Activated T-cell treated with anti-CD3 and anti-CD28 coated beads, Interleukin-2, amount 50 U/mL, for 24 hours (primary cell): ENCODE results near the gene NAGLU.

Experiments
- DNase-seq: peaks from one replicate; pipeline ENCODE4 v3.0.0-alpha.2; 2020
- H3K27ac Mint-ChIP-seq: 2 replicates; pipeline ENCODE4 v1.8.0; 2020; ENCODE audit warnings: mild to moderate bottlenecking, mixed read lengths
- H3K27me3 Mint-ChIP-seq: 2 replicates; pipeline ENCODE4 v1.8.0; 2020; ENCODE audit warnings: mixed read lengths
- H3K36me3 Mint-ChIP-seq: 2 replicates; pipeline ENCODE4 v1.8.0; 2020; ENCODE audit warnings: low read depth, mixed read lengths
- H3K4me1 Mint-ChIP-seq: 2 replicates; pipeline ENCODE4 v1.8.0; 2020; ENCODE audit warnings: low read depth, mixed read lengths
- H3K4me3 Mint-ChIP-seq: 2 replicates; pipeline ENCODE4 v1.8.0; 2020; ENCODE audit warnings: mild to moderate bottlenecking, moderate library complexity, mixed read lengths
- H3K9me3 Mint-ChIP-seq: 2 replicates; pipeline ENCODE4 v1.8.0; 2020; ENCODE audit warnings: mixed read lengths

Gene NAGLU

GRCh38 chr17:42561897-42562387, 25.9 kb downstream of the NAGLU start, which contains the start of gene COASY:
Gene COASY, plus strand, starts transcription at chr17:42562148. Its CDS starts 475 bp downstream, at chr17:42562623.
- DNase-seq: peak; percentile 93
- peaks cover 42% of the 10 kb centered on the region for H3K4me1 Mint-ChIP-seq
- H3K27me3 Mint-ChIP-seq: no peaks in the 10 kb centered on the region
- H3K27ac Mint-ChIP-seq: peak within 1 kb of the TSS; percentile 99
- H3K36me3 Mint-ChIP-seq: peaks cover 49% of the 10 kb centered on the region
- H3K4me3 Mint-ChIP-seq: peak within 1 kb of the TSS; percentile 96
- H3K9me3 Mint-ChIP-seq: no peaks in the 10 kb centered on the region

DNA sequence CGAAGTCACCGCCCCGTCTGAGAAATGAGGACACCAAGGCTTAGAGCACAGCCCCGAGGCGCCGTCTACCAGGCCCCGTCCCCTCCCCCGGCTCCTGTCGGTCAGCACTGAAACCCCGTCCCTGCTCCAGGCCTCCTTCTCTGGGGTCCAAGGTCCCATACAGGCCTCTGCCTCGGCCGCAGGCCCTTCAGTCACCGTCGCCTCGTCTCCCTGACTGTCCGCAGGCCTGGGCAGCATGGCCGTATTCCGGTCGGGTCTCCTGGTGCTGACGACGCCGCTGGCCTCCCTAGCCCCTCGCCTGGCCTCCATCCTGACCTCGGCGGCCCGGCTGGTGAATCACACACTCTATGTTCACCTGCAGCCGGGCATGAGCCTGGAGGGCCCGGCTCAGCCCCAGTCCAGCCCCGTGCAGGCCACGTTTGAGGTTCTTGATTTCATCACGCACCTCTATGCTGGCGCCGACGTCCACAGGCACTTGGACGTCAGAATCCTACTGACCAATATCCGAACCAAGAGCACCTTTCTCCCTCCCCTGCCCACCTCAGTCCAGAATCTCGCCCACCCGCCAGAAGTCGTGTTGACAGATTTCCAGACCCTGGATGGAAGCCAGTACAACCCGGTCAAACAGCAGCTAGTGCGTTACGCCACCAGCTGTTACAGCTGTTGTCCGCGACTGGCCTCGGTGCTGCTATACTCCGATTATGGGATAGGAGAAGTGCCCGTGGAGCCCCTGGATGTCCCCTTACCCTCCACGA, 26.5 kb downstream of the NAGLU start:
- H3K4me3 Mint-ChIP-seq: peak overlapping the region; percentile 96
- peaks cover 43% of the 10 kb centered on the region for H3K4me1 Mint-ChIP-seq
- H3K9me3 Mint-ChIP-seq: no peaks in the 10 kb centered on the region
- no peaks in the 10 kb centered on the region for H3K27me3 Mint-ChIP-seq
- peak overlapping the region; percentile 99 for H3K27ac Mint-ChIP-seq
- DNase-seq: no peak
- peaks cover 55% of the 10 kb centered on the region for H3K36me3 Mint-ChIP-seq

GRCh38 chr17:42563143-42563509, 27.1 kb downstream of the NAGLU start:
- no peak for DNase-seq
- H3K4me3 Mint-ChIP-seq: peak overlapping the region; percentile 96
- no peaks in the 10 kb centered on the region for H3K27me3 Mint-ChIP-seq
- peaks cover 60% of the 10 kb centered on the region for H3K36me3 Mint-ChIP-seq
- H3K9me3 Mint-ChIP-seq: no peaks in the 10 kb centered on the region
- H3K4me1 Mint-ChIP-seq: peaks cover 47% of the 10 kb centered on the region
- peak overlapping the region; percentile 99 for H3K27ac Mint-ChIP-seq

DNA sequence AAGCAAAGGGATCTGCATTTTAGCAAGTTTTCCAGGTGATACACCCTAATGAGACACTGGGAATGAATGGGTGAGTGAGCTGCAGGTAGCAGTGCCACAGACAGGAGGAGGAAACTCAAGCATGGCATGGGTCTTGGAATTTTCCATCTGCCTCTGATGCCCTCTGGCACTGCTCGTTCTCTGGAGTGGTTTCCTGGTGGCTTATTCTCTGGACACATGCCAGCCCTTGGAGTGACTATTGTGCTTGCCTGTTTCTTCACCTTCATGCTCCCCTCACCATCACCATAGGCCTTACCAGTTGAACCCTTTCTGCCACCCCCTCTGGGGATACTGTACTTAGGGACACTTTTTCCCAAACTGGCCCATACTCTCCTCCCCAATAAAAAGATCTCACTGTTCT, 27.5 kb downstream of the NAGLU start:
- Mint-ChIP-seq H3K4me3 (peak overlapping the region; percentile 96), H3K27me3 (no peaks in the 10 kb centered on the region), H3K9me3 (no peaks in the 10 kb centered on the region), H3K27ac (peak overlapping the region; percentile 99), H3K36me3 (peaks cover 63% of the 10 kb centered on the region), H3K4me1 (peaks cover 49% of the 10 kb centered on the region)
- DNase-seq: no peak

GRCh38 chr17:42563950-42564349, 27.9 kb downstream of the NAGLU start:
- Mint-ChIP-seq H3K9me3 (no peaks in the 10 kb centered on the region), H3K4me3 (peak overlapping the region; percentile 96), H3K27me3 (no peaks in the 10 kb centered on the region), H3K36me3 (peaks cover 67% of the 10 kb centered on the region), H3K27ac (peak overlapping the region; percentile 99), H3K4me1 (peaks cover 53% of the 10 kb centered on the region)
- DNase-seq: no peak

DNA sequence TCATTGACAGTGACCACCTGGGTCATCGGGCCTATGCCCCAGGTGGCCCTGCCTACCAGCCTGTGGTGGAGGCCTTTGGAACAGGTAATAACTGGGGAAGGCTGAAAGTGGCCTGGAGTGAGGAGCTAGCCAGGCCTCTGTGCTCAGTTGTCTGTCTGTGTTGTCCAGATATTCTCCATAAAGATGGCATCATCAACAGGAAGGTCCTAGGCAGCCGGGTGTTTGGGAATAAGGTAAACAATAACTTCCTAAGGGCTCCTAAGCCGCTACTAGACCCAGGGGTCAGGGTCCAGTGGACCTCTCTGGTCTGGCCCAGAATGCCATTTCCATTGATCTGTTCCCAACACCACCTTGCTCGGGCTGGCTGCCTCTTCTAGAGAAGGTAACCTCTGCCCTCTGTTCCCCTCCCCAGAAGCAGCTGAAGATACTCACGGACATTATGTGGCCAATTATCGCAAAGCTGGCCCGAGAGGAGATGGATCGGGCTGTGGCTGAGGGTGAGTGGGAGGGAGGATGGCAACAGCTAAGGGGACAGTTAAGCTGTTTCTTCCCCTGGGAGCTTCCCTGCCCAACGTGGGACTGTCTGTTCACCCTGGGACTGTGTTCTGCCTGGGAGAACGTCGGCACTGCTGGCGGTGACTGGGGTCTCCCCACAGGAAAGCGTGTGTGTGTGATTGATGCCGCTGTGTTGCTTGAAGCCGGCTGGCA, 28.9 kb downstream of the NAGLU start:
- Mint-ChIP-seq H3K4me3 (peak overlapping the region; percentile 96), H3K27me3 (no peaks in the 10 kb centered on the region), H3K9me3 (no peaks in the 10 kb centered on the region), H3K4me1 (peaks cover 62% of the 10 kb centered on the region), H3K27ac (peak overlapping the region; percentile 99), H3K36me3 (peaks cover 78% of the 10 kb centered on the region)
- no peak for DNase-seq

DNA sequence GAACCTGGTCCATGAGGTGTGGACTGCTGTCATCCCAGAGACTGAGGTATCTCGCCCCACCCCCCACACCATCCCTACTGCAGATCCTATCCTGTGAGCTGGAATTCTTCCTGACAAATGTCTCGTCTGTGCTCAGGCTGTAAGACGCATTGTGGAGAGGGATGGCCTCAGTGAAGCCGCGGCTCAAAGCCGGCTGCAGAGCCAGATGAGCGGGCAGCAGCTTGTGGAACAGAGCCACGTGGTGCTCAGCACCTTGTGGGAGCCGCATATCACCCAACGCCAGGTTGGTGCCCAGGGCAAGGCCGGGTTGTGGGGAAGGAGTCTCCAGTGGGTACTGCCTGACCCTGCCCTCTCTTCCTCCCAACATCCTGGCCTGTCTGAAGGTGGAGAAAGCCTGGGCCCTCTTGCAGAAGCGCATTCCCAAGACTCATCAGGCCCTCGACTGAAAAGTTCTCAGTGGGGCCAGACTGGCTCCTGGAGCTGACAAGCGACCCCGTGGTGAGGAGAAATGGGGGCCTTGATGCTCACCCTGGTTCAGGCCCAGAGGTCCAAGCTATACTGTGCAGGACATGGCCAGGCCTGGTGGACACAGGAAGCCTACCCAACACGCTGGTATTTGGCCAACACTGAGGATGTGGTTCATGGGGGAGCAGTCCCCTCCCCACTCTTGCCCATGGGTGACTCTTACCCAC, 29.6 kb downstream of the NAGLU start:
- Mint-ChIP-seq H3K9me3 (no peaks in the 10 kb centered on the region), H3K27ac (peak overlapping the region; percentile 98), H3K4me3 (peak overlapping the region; percentile 95), H3K27me3 (no peaks in the 10 kb centered on the region), H3K36me3 (peaks cover 85% of the 10 kb centered on the region), H3K4me1 (peaks cover 65% of the 10 kb centered on the region)
- no peak for DNase-seq

DNA sequence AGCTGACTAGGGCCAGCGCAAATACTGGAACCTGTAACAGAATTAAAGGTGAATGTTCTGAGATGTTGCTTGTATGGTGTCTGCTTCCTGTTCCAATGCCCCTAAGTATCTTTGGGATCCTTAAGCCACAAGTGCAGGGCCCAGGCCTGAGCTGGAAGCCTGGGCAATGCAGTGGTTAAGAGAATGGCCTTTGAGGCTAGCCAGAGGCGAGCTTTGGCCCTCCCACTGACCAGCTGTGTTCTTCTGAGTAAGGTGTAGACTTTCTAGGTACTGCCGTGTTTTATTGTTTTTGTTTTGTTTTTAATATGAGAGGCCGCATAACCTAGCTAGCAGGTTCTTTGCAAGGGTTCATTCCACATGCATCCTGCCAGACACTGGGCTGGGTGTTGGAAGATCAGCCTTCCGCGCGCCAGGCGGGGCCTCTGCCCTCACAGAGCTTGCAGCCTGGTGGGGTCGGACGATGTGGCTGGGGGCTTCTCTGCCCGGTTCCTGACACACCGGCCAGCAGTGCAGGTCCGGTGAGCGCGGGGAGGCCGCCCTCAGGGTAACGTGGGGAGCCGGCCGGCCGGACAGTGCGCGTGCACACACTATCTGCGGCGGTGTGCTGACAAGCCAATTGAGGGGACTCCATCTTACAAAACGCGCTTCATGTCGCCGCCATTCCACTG, 30.3 kb downstream of the NAGLU start:
- Mint-ChIP-seq H3K36me3 (peaks cover 91% of the 10 kb centered on the region), H3K4me1 (peaks cover 67% of the 10 kb centered on the region), H3K27ac (peak overlapping the region; percentile 98), H3K9me3 (no peaks in the 10 kb centered on the region), H3K4me3 (peak overlapping the region; percentile 95), H3K27me3 (no peaks in the 10 kb centered on the region)
- DNase-seq: no peak

GRCh38 chr17:42566883-42567573, 31.0 kb downstream of the NAGLU start, which contains the start of gene MLX:
Gene MLX, plus strand, starts transcription at chr17:42567100. Its CDS starts 25 bp downstream, at chr17:42567125.
- H3K27me3 Mint-ChIP-seq: no peaks in the 10 kb centered on the region
- H3K4me3 Mint-ChIP-seq: peak within 1 kb of the TSS; percentile 95
- H3K4me1 Mint-ChIP-seq: peaks cover 65% of the 10 kb centered on the region
- H3K36me3 Mint-ChIP-seq: peaks cover 95% of the 10 kb centered on the region
- peak; percentile 94 for DNase-seq
- H3K27ac Mint-ChIP-seq: peak within 1 kb of the TSS; percentile 98
- no peaks in the 10 kb centered on the region for H3K9me3 Mint-ChIP-seq

DNA sequence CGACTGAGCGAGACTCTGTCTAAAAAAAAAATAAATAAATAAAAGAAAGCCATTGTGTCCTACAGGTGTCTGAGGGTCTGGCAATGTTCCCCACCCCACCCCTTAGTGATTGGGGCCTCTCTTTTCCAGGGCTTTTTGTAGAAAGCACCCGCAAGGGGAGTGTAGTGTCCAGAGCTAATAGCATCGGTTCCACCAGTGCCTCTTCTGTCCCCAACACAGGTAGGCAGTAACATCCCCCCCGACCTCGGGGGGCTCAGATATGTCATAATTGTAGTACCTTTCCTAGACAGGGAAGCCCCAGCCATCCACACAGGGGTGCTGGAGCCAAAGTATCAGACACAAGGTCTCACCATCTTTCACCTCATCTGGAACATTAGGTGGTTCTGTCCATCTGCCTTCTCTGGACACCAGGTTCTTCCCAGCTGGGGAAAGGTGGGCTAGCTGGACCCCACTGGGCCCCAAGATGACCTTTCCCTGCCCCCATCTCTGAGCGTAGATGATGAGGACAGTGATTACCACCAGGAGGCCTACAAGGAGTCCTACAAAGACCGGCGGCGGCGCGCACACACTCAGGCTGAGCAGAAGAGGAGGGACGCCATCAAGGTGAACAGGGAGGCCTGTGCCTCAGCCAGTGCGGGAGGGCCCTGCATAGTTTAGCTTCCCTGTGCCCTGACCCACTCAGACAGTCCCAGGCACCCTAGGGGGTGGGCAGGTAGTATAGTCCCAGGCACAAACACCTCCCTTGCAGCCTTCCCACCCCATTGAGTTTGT, 32.5 kb downstream of the NAGLU start:
- Mint-ChIP-seq H3K27me3 (no peaks in the 10 kb centered on the region), H3K27ac (peak overlapping the region; percentile 98), H3K4me3 (peak overlapping the region; percentile 95), H3K4me1 (peaks cover 64% of the 10 kb centered on the region), H3K9me3 (no peaks in the 10 kb centered on the region), H3K36me3 (peaks cover 95% of the 10 kb centered on the region)
- DNase-seq: no peak

GRCh38 chr17:42571435-42572225, 35.6 kb downstream of the NAGLU start:
- H3K27me3 Mint-ChIP-seq: no peaks in the 10 kb centered on the region
- peaks cover 62% of the 10 kb centered on the region for H3K4me1 Mint-ChIP-seq
- H3K36me3 Mint-ChIP-seq: peaks cover 95% of the 10 kb centered on the region
- no peak overlapping the region for H3K4me3 Mint-ChIP-seq
- no peak for DNase-seq
- H3K9me3 Mint-ChIP-seq: no peaks in the 10 kb centered on the region
- H3K27ac Mint-ChIP-seq: peak overlapping the region; percentile 76

DNA sequence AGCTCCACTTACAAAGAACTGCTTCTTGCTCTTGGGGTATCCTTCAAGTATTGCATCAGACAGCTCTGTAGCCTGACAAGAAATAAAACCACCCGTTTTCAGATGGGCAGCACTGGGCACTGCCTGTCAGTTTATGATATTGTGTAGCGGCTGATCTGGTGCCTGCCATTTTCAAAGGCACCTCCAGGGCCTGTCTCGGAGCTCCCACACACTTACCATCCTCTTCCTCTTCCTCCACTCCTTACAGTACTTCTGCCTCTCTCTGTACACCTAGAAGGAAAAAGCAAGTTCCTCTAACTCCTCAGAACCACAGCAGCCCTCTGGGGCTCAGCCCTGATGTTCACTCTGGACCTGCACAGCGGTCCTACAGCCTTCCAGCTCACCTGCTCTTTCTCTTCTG, 37.1 kb downstream of the NAGLU start:
- no peaks in the 10 kb centered on the region for H3K9me3 Mint-ChIP-seq
- peak overlapping the region; percentile 83 for H3K27ac Mint-ChIP-seq
- H3K27me3 Mint-ChIP-seq: no peaks in the 10 kb centered on the region
- peaks cover 61% of the 10 kb centered on the region for H3K4me1 Mint-ChIP-seq
- H3K36me3 Mint-ChIP-seq: peaks cover 98% of the 10 kb centered on the region
- H3K4me3 Mint-ChIP-seq: no peak overlapping the region
- no peak for DNase-seq
